B cell (primary cell): Measurements from ENCODE around the gene SLC35A3. TPM values are rescaled to one million over a fixed set of nuclear protein-coding genes. Genes with fewer than 3 reads are reported as not detected.

Experiments used
- ATAC-seq: fragments of 200-7000 bp; cut with Tn5 transposase; one replicate; pipeline ENCODE4 v1.10.0; 2021; ENCODE audit warnings: low read depth, mild to moderate bottlenecking, moderate number of reproducible peaks, moderate library complexity
- CTCF ChIA-PET: fragments of 350-600 bp; sonication (Branson Sonifier 250); formaldehyde crosslinking; loops from one replicate; lab custom pipeline; 2021; ENCODE audit warnings: antibody characterized with exemption, inconsistent platforms; lab: Charles Lee
- POLR2A ChIA-PET: fragments of 350-600 bp; sonication (Branson Sonifier 250); formaldehyde crosslinking; loops from one replicate; lab custom pipeline; 2021; ENCODE audit warnings: antibody characterized with exemption; lab: Charles Lee
- DNase-seq: peaks from one replicate; pipeline ENCODE4 v3.0.0; 2013
- H2AFZ ChIP-seq: 2 replicates; pipeline ENCODE4 v1.6.1; 2012; ENCODE audit warnings: mild to moderate bottlenecking, low read depth, low read length; ENCODE audit not compliant: insufficient read depth, poor library complexity, severe bottlenecking
- H3K27ac ChIP-seq, 2 donors: 1 replicate in 1 of 2; 2 replicates in 1 of 2; pipeline ENCODE4 v1.5.1; 2012 to 2013; ENCODE audit warnings: low read length in 2 of 2, mild to moderate bottlenecking in 2 of 2, moderate library complexity in 1 of 2
- H3K27me3 ChIP-seq, 4 experiments: fragments of 200-600 bp in 1 of 4; sonication (generic) in 1 of 4; replicated peaks in 1 of 4; 1 replicate in 2 of 4; 2 replicates in 2 of 4; pipeline versions ENCODE4 v1.6.1 to v1.7.0; 2013 to 2016; ENCODE audit warnings: low read length in 3 of 4, mild to moderate bottlenecking in 2 of 4, mixed read lengths in 1 of 4, moderate library complexity in 1 of 4; ENCODE audit not compliant: insufficient read depth in 4 of 4, control insufficient read depth in 3 of 4; ENCODE audit errors: control extremely low read depth in 1 of 4
- H3K36me3 ChIP-seq, 2 experiments: replicated peaks in 1 of 2; 1 replicate in 1 of 2; 2 replicates in 1 of 2; pipeline versions ENCODE4 v1.6.1 to v1.7.1; 2013; ENCODE audit warnings: low read length in 1 of 2; ENCODE audit not compliant: insufficient read depth in 2 of 2, control insufficient read depth in 1 of 2; ENCODE audit errors: control extremely low read depth in 1 of 2, extremely low read depth in 1 of 2
- H3K4me1 ChIP-seq, 2 donors: fragments of 200-600 bp in 1 of 2; sonication (generic) in 1 of 2; 1 replicate in 1 of 2; 2 replicates in 1 of 2; pipeline versions ENCODE4 v1.5.1 to v1.6.1; 2013 to 2017; ENCODE audit warnings: low read length in 2 of 2; ENCODE audit not compliant: control insufficient read depth in 2 of 2, insufficient read depth in 2 of 2
- H3K4me2 ChIP-seq: replicated peaks from 2 replicates; pipeline ENCODE3; 2012; ENCODE audit warnings: mild to moderate bottlenecking, low read depth, low read length; ENCODE audit not compliant: poor library complexity, severe bottlenecking
- H3K4me3 ChIP-seq, 5 experiments: fragments of 200-600 bp in 1 of 5; sonication (generic) in 1 of 5; 1 replicate in 3 of 5; 2 replicates in 2 of 5; pipeline versions ENCODE4 v1.5.1 to v1.7.0; 2011 to 2016; ENCODE audit warnings: low read length in 4 of 5, mild to moderate bottlenecking in 4 of 5, low read depth in 2 of 5, control low read depth in 1 of 5, moderate library complexity in 1 of 5; ENCODE audit not compliant: insufficient read depth in 1 of 5; ENCODE audit errors: control extremely low read depth in 1 of 5, extremely low read depth in 1 of 5
- H3K79me2 ChIP-seq: fragments of 200-600 bp; sonication (generic); one replicate; pipeline ENCODE4 v1.6.0; 2016; ENCODE audit warnings: low read length; ENCODE audit not compliant: control insufficient read depth, insufficient read depth
- H3K9ac ChIP-seq: fragments of 200-600 bp; sonication (generic); 2 replicates; pipeline ENCODE4 v1.6.1; 2017; ENCODE audit warnings: mild to moderate bottlenecking, low read length, moderate library complexity
- H3K9me3 ChIP-seq, 3 donors: one replicate each; pipeline versions ENCODE4 v1.6.1 to v1.7.1; 2013; ENCODE audit warnings: low read length in 2 of 3; ENCODE audit not compliant: control insufficient read depth in 2 of 3, insufficient read depth in 1 of 3; ENCODE audit errors: control extremely low read depth in 1 of 3
- H4K20me1 ChIP-seq: 2 replicates; pipeline ENCODE4 v1.6.0; 2012; ENCODE audit warnings: mild to moderate bottlenecking, low read length; ENCODE audit not compliant: insufficient read depth, control insufficient read depth, poor library complexity, severe bottlenecking
- H3K27ac Mint-ChIP-seq: one replicate; pipeline ENCODE4 v1.8.0; 2021; ENCODE audit warnings: mixed read lengths
- H3K27me3 Mint-ChIP-seq: one replicate; pipeline ENCODE4 v1.8.0; 2021; ENCODE audit warnings: mixed read lengths
- H3K4me1 Mint-ChIP-seq: one replicate; pipeline ENCODE4 v1.8.0; 2021; ENCODE audit warnings: mixed read lengths
- H3K4me3 Mint-ChIP-seq: one replicate; pipeline ENCODE4 v1.8.0; 2021; ENCODE audit warnings: mixed read lengths
- H3K9me3 Mint-ChIP-seq: one replicate; pipeline ENCODE4 v1.8.0; 2022; ENCODE audit warnings: mixed read lengths; ENCODE audit not compliant: insufficient read depth
- EZH2 ChIP-seq: IDR thresholded peaks from 2 replicates; pipeline ENCODE4 v1.6.1; 2012; ENCODE audit warnings: borderline replicate concordance, low read depth, mild to moderate bottlenecking, moderate library complexity, low read length; ENCODE audit not compliant: insufficient read depth, poor library complexity, severe bottlenecking
- WGBS: methylation state at CpG from one replicate; pipeline ENCODE4 v1.1.5; 2013; ENCODE audit warnings: missing lambda C conversion rate; ENCODE audit not compliant: insufficient coverage; 5-methylcytosine and 5-hydroxymethylcytosine counted together
- intact Hi-C: fragments of 100-400 bp; cut with micrococcal nuclease; formaldehyde crosslinking; loops from one replicate; pipeline ENCODE4 v1.10.0; 2022
- polyA plus RNA-seq: library from polyadenylated mRNA; depleted of rRNA; stranded (reverse); fragments of >200 nt; gene quantifications from 2 replicates; pipeline ENCODE4 v1.2.3, GENCODE V29; 2012
- total RNA-seq, 2 donors: library from RNA; stranded (reverse); fragments of 120-200 nt in 1 of 2; gene quantifications; 1 replicate in 1 of 2; 2 replicates in 1 of 2; pipeline versions ENCODE4 v1.2.3 to v1.2.4, GENCODE V29; 2013 to 2022
- TF ChIP-seq, protein P1 (sequence below): fragments of 200-600 bp; IDR thresholded peaks from one replicate; pipeline ENCODE4 v1.8.0; 2022; ENCODE audit warnings: antibody characterized with exemption, mild to moderate bottlenecking

The SLC35A3 gene
- total and polyA plus RNA-seq, 2 donors (not counting 1 experiment from before 2014, with no cell fraction given) = 10.7 to 30.2 TPM

DNA sequence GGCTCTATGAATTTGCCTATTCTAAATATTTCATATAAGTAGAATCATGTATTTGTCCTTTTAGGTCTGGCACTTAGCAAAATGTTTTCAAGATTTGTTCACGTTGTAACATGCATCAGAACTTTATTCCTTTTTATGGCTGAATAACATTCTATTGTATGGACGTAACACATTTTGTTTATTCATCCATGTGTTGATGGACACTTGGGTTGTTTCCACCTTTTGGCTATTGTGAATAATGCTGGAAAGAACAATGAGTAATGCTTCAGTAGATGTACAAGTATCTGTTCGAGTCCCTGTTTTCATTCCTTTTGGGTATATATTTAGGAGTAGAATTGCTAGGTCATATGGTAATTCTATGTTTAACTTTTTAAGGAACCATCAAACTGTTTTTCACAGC lies 24.7 kb downstream of the SLC35A3 start:
- Histone ChIP-seq H3K4me2 (no peak overlapping the region), H3K79me2 (peaks cover 15% of the 10 kb centered on the region), H4K20me1 (peaks cover 3% of the 10 kb centered on the region), H3K4me1 (no peaks in the 10 kb centered on the region), H3K4me3 (no peak overlapping the region), H3K27ac (no peak overlapping the region), H3K27me3 (no peaks in the 10 kb centered on the region), H3K9me3 (peaks cover 7 to 15% (median 13%) of the 10 kb centered on the region in 3 donors), H3K36me3 (peaks cover 7 to 16% of the 10 kb centered on the region in 2 experiments), H3K9ac (no peak overlapping the region), H2AFZ (no peak overlapping the region)
- WGBS = no CpG with 5 or more reads among the region's 3 CpGs
- intact Hi-C loops = no loop called here
- Mint-ChIP-seq H3K27me3 (no peaks in the 10 kb centered on the region), H3K9me3 (peaks cover 2% of the 10 kb centered on the region), H3K4me3 (no peak overlapping the region), H3K4me1 (no peaks in the 10 kb centered on the region), H3K27ac (no peak overlapping the region)
- ATAC-seq (no peak), DNase-seq (no peak)
- TF ChIP-seq, protein P1, sequence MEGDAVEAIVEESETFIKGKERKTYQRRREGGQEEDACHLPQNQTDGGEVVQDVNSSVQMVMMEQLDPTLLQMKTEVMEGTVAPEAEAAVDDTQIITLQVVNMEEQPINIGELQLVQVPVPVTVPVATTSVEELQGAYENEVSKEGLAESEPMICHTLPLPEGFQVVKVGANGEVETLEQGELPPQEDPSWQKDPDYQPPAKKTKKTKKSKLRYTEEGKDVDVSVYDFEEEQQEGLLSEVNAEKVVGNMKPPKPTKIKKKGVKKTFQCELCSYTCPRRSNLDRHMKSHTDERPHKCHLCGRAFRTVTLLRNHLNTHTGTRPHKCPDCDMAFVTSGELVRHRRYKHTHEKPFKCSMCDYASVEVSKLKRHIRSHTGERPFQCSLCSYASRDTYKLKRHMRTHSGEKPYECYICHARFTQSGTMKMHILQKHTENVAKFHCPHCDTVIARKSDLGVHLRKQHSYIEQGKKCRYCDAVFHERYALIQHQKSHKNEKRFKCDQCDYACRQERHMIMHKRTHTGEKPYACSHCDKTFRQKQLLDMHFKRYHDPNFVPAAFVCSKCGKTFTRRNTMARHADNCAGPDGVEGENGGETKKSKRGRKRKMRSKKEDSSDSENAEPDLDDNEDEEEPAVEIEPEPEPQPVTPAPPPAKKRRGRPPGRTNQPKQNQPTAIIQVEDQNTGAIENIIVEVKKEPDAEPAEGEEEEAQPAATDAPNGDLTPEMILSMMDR = no peak
- TF ChIP-seq EZH2 = no peak
- CTCF ChIA-PET = no interaction called here
- POLR2A ChIA-PET = no interaction called here

DNA sequence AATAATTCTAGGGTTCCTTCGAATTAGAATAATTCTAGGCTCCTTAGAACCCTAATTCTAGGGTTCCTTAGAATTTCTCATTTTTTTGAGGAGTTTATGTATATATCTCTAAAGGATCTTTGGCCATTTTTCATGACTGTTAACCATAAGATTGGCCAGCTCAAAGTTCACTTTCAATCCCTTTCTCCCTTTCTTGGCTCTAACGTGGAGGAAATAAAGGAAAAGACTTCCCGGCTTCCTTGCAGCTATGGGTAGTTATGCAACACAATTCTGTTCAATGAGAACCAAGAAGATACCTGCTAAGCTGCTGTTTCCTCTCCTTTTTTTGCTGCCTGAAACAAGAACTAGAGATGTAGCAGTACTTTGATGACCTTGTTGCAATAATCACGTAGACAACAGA lies 27.2 kb downstream of the SLC35A3 start:
- Mint-ChIP-seq H3K9me3 (peaks cover 2% of the 10 kb centered on the region), H3K4me1 (no peaks in the 10 kb centered on the region), H3K27ac (no peak overlapping the region), H3K27me3 (no peaks in the 10 kb centered on the region), H3K4me3 (no peak overlapping the region)
- H3K79me2 ChIP-seq = peaks cover 1% of the 10 kb centered on the region
- H2AFZ ChIP-seq = no peak overlapping the region
- ATAC-seq (no peak), DNase-seq (no peak)
- H3K4me1 ChIP-seq = no peaks in the 10 kb centered on the region
- H3K36me3 ChIP-seq = peaks cover 6 to 18% of the 10 kb centered on the region in 2 experiments
- no peaks in the 10 kb centered on the region for H3K27me3 ChIP-seq
- intact Hi-C loops = no loop called here
- 100% methylated on average over 2 of the region's 4 CpGs for WGBS
- no peak overlapping the region for H3K9ac ChIP-seq
- no peak overlapping the region for H3K4me3 ChIP-seq
- CTCF ChIA-PET = no interaction called here
- TF ChIP-seq, protein P1 = no peak
- no peak for TF ChIP-seq EZH2
- H3K4me2 ChIP-seq = no peak overlapping the region
- H3K27ac ChIP-seq = no peak overlapping the region
- POLR2A ChIA-PET = no interaction called here
- H3K9me3 ChIP-seq = peaks cover under 1 to 9% (median 5%) of the 10 kb centered on the region in 3 donors
- H4K20me1 ChIP-seq = no peaks in the 10 kb centered on the region
